HG03280 (cell line): ENCODE results near the gene DENND2D.

ENCODE experiments used
- ATAC-seq: cut with Tn5 transposase; IDR thresholded peaks from one replicate; pipeline ENCODE4 v1.9.1; 2021; ENCODE audit warnings: mild to moderate bottlenecking, moderate library complexity; ENCODE audit not compliant: unreplicated experiment

DENND2D gene

GRCh38 chr1:111203681-111204200 lies 3.3 kb upstream of the DENND2D start:
- peak; percentile 56 for ATAC-seq

GRCh38 chr1:111202707-111203623 lies 2.5 kb upstream of the DENND2D start:
- no peak for ATAC-seq

GRCh38 chr1:111202366-111202706 lies 1.9 kb upstream of the DENND2D start:
- no peak for ATAC-seq

GRCh38 chr1:111201275-111202090 lies 1.0 kb upstream of the DENND2D start:
- no peak for ATAC-seq

GRCh38 chr1:111200802-111201161 lies 336 bp upstream of the DENND2D start:
- ATAC-seq, result no peak

GRCh38 chr1:111199329-111199728 lies 1.1 kb downstream of the DENND2D start:
- ATAC-seq, result no peak

GRCh38 chr1:111198836-111199235 lies 1.6 kb downstream of the DENND2D start:
- no peak for ATAC-seq

GRCh38 chr1:111197598-111198284 lies 2.7 kb downstream of the DENND2D start:
- no peak for ATAC-seq

GRCh38 chr1:111196213-111196612 lies 4.2 kb downstream of the DENND2D start:
- no peak for ATAC-seq

- no peak for ATAC-seq
These were observed 5.3 kb downstream of the DENND2D start for GRCh38 chr1:111195002-111195684.

GRCh38 chr1:111193712-111194480 lies 6.5 kb downstream of the DENND2D start:
- ATAC-seq, result no peak

GRCh38 chr1:111192658-111193519 lies 7.6 kb downstream of the DENND2D start:
- ATAC-seq, result no peak

GRCh38 chr1:111192074-111192473 lies 8.4 kb downstream of the DENND2D start:
- no peak for ATAC-seq

- ATAC-seq, result no peak
These were observed 8.9 kb downstream of the DENND2D start for GRCh38 chr1:111191496-111191895.

GRCh38 chr1:111190931-111191451 lies 9.5 kb downstream of the DENND2D start:
- no peak for ATAC-seq

- no peak for ATAC-seq
These were observed 15.8 kb downstream of the DENND2D start for GRCh38 chr1:111184663-111185062.

GRCh38 chr1:111183308-111184069 lies 17.0 kb downstream of the DENND2D start:
- ATAC-seq, result no peak

GRCh38 chr1:111182052-111182451 lies 18.4 kb downstream of the DENND2D start:
- ATAC-seq, result no peak
